ENCODE data around the gene OR5D14.

- TF ChIP-seq POLR2A (IDR thresholded peaks at IDR 0.05) (no peak), CTCF (IDR thresholded peaks at IDR 0.05) (no peak)
Observed at GRCh38 chr11:55791606-55792005, 3.8 kb upstream of the OR5D14 start.

All from testis (tissue), 2 donors.